Heart left ventricle (tissue), 16 donors: ENCODE measurements around the gene SLC16A5. TPM values are rescaled to one million over a fixed set of nuclear protein-coding genes. Genes with fewer than 3 reads are reported as not detected.

Source experiments
- ATAC-seq, 4 donors: fragments of 200-7000 bp; cut with Tn5 transposase; one replicate each; pipeline ENCODE4 v1.9.1; 2020 to 2022; ENCODE audit warnings: moderate library complexity in 4 of 4, mild to moderate bottlenecking in 3 of 4, moderate number of reproducible peaks in 1 of 4
- DNase-seq, 5 donors: peaks; one replicate each; pipeline ENCODE4 v3.0.0-alpha.2; 2020
- H3K27ac ChIP-seq, 12 donors: fragments of 200-600 bp; sonication (generic) in 4 of 12; one replicate each; pipeline versions ENCODE4 v1.5.0 to v1.8.0; 2016 to 2022; ENCODE audit warnings: mild to moderate bottlenecking in 2 of 12
- H3K27me3 ChIP-seq, 9 donors: fragments of 200-600 bp; sonication (generic) in 2 of 9; one replicate each; pipeline versions ENCODE4 v1.5.1 to v1.8.0; 2016 to 2022; ENCODE audit warnings: mild to moderate bottlenecking in 3 of 9
- H3K36me3 ChIP-seq, 9 donors: fragments of 200-600 bp; sonication (generic) in 2 of 9; one replicate each; pipeline versions ENCODE4 v1.5.0 to v1.8.0; 2018 to 2022; ENCODE audit warnings: mild to moderate bottlenecking in 2 of 9
- H3K4me1 ChIP-seq, 12 donors: fragments of 200-600 bp; sonication (generic) in 4 of 12; one replicate each; pipeline versions ENCODE4 v1.5.0 to v1.8.0; 2016 to 2022; ENCODE audit warnings: mild to moderate bottlenecking in 3 of 12
- H3K4me3 ChIP-seq, 12 donors: fragments of 200-600 bp; sonication (generic) in 4 of 12; one replicate each; pipeline versions ENCODE4 v1.5.0 to v1.8.0; 2017 to 2022; ENCODE audit warnings: mild to moderate bottlenecking in 9 of 12, moderate library complexity in 4 of 12
- H3K9me3 ChIP-seq, 12 donors: fragments of 200-600 bp; sonication (generic) in 4 of 12; one replicate each; pipeline versions ENCODE4 v1.5.0 to v1.8.0; 2016 to 2022; ENCODE audit warnings: mild to moderate bottlenecking in 1 of 12
- POLR2A ChIP-seq, 2 donors: fragments of 450-650 bp; IDR thresholded peaks; one replicate each; pipeline ENCODE4 v1.6.1; 2017; ENCODE audit warnings: antibody characterized with exemption in 2 of 2, mild to moderate bottlenecking in 2 of 2, moderate library complexity in 2 of 2
- WGBS, 4 donors: extraction: QIAGEN DNeasy Blood & Tissue Kit in 2 of 4; methylation state at CpG; one replicate each; pipeline versions ENCODE4 v1.1.5 to v1.1.7; 2013 to 2018; 5-methylcytosine and 5-hydroxymethylcytosine counted together
- intact Hi-C, 10 donors: fragments of 100-400 bp; cut with DNase I; formaldehyde crosslinking; loops; one replicate each; pipeline versions ENCODE4 v1.11.1 to v1.14.2; 2022
- polyA plus RNA-seq, 2 donors: library from polyadenylated mRNA; stranded (reverse); fragments of 200-250 nt; gene quantifications; one replicate each; pipeline ENCODE4 v1.2.3, GENCODE V29; 2013
- total RNA-seq, 9 donors: library from RNA; depleted of rRNA in 2 of 9; stranded (reverse); fragments of >200 nt in 2 of 9; fragmentation: NEBNext Ultra II Directional in 3 of 9; extraction: Animal tissue kit (Norgen Biotek cat#: 25700) in 3 of 9; gene quantifications; one replicate each; pipeline versions ENCODE4 v1.1.0 to v1.2.4, GENCODE V29; 2016 to 2023
- TF ChIP-seq, protein P1 (sequence below), 12 donors: fragments of 200-600 bp; sonication (generic) in 4 of 12; IDR thresholded peaks; one replicate each; pipeline versions ENCODE4 v1.5.0 to v1.8.0; 2018 to 2022; ENCODE audit warnings: antibody characterized with exemption in 12 of 12, mild to moderate bottlenecking in 5 of 12
- donor health status: ischemic (EF 13 %, LVEDD 7.1; RV severe dilation, severe dysfunction).
- donor health status: healthy with polysubstance abuse.
- donor health status: DM: no; HTN: yes; CAD: no.
- donor health status: DM: no; HTN: no; CAD: no.
- donor health status: ischemic (EF 25% LVEDD 6.9; RV normal size, moderate dysfunction).
- donor health status: ischemic (EF 25% LVEDD 5.7; RV mildly dilated, moderate dysfunction).
- donor health status: healthy.
- donor health status: DM: yes; HTN: yes; CAD: no.
- donor health status: ischemic (EF 35%, LVEDD 5.7; RV mildly dilated, moderate dysfunction).
- donor health status: nonischemic (EF 11% LVEDD 7.7; RV severe dilation, severe dysfunction).
- donor health status: DM: yes; HTN: yes; CAD: no.
- donor health status: PGD.
- donor health status: ischemic (EF 29% LVEDD 5.4; RV normal size, mild dysfunction).
- donor health status: nonischemic (EF 23%, LVEDD 6.1; RV moderate dilation, normal function).

SLC16A5 gene
- total and polyA plus RNA-seq, 11 donors: 4.3 to 23.3 (median 10.9) TPM

DNA sequence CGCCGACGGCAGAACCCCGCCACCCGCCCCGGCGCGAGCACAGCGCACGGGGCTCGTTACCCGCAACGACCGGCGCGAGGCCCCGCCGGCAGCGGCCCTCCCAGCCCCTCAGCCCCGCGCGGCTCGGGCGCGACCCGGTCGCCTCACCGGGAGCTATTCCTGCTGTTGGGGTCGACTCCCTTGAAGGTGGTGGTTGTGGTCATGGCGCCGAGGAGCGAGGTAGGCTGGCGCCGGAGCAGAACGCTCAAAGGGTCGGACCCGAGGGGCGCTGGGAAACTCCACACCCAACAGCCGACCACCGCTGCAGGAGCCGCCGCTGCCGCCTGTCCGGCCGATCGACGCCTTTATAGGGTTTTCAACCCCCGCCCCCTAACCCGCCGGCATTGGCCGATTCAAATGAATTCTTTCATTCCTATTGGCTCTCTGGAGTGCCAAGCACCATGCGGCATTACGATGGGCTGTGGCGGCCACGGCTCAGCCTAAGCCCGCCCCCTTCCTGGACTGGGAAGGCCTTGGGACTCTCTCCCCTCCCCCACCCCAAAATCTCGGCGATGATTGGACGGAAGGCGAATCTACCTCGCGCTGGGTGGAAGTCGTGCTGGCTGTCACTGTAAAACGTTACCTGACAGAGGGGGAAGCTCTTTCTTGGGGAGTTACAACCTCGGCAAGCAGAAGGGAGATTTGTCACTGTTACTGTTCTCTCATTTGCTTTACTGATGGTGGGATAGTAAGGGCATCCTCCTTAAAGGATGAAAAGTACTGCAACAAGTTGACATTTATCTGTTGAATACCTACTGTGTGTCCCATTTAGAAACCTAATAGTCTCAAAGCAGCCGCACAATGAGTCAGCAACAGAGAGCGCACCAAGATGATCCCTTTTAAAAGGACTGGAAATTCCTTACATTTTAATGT is 66.7 kb downstream of the SLC16A5 start, which contains the start of gene JPT1:
Gene JPT1, minus strand, starts transcription at position 318 of the 912 bp plus-strand sequence. Its CDS starts 115 bp downstream, at position 203.
- peaks cover 0 to 21% (median 8%) of the 10 kb centered on the region in 12 donors for H3K4me1 ChIP-seq
- DNase-seq (peak; percentile 98 to 99 (median 99)), ATAC-seq (peak; percentile 100)
- TF ChIP-seq, protein P1, sequence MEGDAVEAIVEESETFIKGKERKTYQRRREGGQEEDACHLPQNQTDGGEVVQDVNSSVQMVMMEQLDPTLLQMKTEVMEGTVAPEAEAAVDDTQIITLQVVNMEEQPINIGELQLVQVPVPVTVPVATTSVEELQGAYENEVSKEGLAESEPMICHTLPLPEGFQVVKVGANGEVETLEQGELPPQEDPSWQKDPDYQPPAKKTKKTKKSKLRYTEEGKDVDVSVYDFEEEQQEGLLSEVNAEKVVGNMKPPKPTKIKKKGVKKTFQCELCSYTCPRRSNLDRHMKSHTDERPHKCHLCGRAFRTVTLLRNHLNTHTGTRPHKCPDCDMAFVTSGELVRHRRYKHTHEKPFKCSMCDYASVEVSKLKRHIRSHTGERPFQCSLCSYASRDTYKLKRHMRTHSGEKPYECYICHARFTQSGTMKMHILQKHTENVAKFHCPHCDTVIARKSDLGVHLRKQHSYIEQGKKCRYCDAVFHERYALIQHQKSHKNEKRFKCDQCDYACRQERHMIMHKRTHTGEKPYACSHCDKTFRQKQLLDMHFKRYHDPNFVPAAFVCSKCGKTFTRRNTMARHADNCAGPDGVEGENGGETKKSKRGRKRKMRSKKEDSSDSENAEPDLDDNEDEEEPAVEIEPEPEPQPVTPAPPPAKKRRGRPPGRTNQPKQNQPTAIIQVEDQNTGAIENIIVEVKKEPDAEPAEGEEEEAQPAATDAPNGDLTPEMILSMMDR (IDR thresholded peaks at IDR 0.05): no peak
- TF ChIP-seq POLR2A (IDR thresholded peaks at IDR 0.05): peak; percentile 87 to 99
- H3K27ac ChIP-seq: peak within 1 kb of the TSS in 11 of 12 donors; percentile 45 to 87 (median 68)
- H3K9me3 ChIP-seq: no peaks in the 10 kb centered on the region
- peak within 1 kb of the TSS; percentile 58 to 96 (median 82) for H3K4me3 ChIP-seq
- intact Hi-C loops: loop anchor here in 1 of 10 donors (2.0 kb wide), 1 partner anchor 28 kb away; the partner anchor contains the start of gene SUMO2
- WGBS, 4 donors: 2% methylated on average over 52 to 67 of the region's 67 CpGs
- H3K36me3 ChIP-seq: peaks cover 0 to 6% (median 0%) of the 10 kb centered on the region in 9 donors
- no peaks in the 10 kb centered on the region for H3K27me3 ChIP-seq

DNA sequence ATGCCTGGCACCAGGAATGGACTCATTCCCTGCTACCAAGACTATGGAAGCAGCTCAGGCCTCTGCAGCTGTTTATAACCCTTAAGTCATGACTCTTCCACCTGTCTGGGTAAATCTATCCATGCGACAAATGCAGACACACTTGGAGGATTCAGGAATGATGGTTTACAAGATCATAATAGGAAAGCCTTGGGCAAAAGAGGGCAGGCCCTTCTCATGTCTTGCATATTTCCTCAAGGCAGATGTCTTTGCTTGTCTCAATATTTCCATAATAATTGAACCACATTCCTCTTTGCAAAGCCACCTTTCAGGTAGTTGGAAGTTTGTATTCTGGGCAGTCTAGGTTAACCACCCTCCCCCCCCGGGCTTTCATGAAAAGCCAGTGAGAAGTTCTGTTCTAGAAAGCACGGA is 67.4 kb downstream of the SLC16A5 start:
- TF ChIP-seq POLR2A (IDR thresholded peaks at IDR 0.05): no peak
- TF ChIP-seq, protein P1 (IDR thresholded peaks at IDR 0.05): no peak
- H3K4me3 ChIP-seq: no peak overlapping the region
- WGBS, 4 donors: 93 to 95% (median 94%) methylated on average over 3 of the region's 3 CpGs
- intact Hi-C loops: loop anchor here in 1 of 10 donors (2.0 kb wide), 1 partner anchor 28 kb away; the partner anchor contains the start of gene SUMO2
- DNase-seq (no peak), ATAC-seq (no peak)
- no peaks in the 10 kb centered on the region for H3K9me3 ChIP-seq
- H3K36me3 ChIP-seq: peaks cover 0 to 11% (median 0%) of the 10 kb centered on the region in 9 donors
- H3K4me1 ChIP-seq: peaks cover 0 to 21% (median 8%) of the 10 kb centered on the region in 12 donors
- peak overlapping the region in 1 of 12 donors; percentile 82 for H3K27ac ChIP-seq
- H3K27me3 ChIP-seq: no peaks in the 10 kb centered on the region

Other genes with a start within 250 kb of the SLC16A5 start
- 1 to 10 TPM in 2 of 9 donors, under 1 TPM in 7; 0.09 to 3.1 (median 0.45) TPM for gene GRIN2C, start 228.1 kb upstream of the SLC16A5 start, total RNA-seq
- under 1 TPM; 0.23 to 0.25 TPM for gene GRIN2C, start 228.1 kb upstream of the SLC16A5 start, polyA plus RNA-seq
- gene FDXR, start 215.0 kb upstream of the SLC16A5 start, total RNA-seq: 1 to 10 TPM; 2.5 to 8.7 (median 4.7) TPM
- 1 to 10 TPM; 3.7 to 5.5 TPM for gene FDXR, start 215.0 kb upstream of the SLC16A5 start, polyA plus RNA-seq
- gene FADS6, start 194.3 kb upstream of the SLC16A5 start, total RNA-seq: not detected
- not detected for gene FADS6, start 194.3 kb upstream of the SLC16A5 start, polyA plus RNA-seq
- gene USH1G, start 164.7 kb upstream of the SLC16A5 start, total RNA-seq: not detected
- not detected for gene USH1G, start 164.7 kb upstream of the SLC16A5 start, polyA plus RNA-seq
- not detected for gene OTOP2, start 163.7 kb upstream of the SLC16A5 start, total RNA-seq
- not detected for gene OTOP2, start 163.7 kb upstream of the SLC16A5 start, polyA plus RNA-seq
- gene OTOP3, start 152.1 kb upstream of the SLC16A5 start, total RNA-seq: not detected
- gene OTOP3, start 152.1 kb upstream of the SLC16A5 start, polyA plus RNA-seq: not detected
- gene HID1, start 115.2 kb upstream of the SLC16A5 start, total RNA-seq: 10 to 100 TPM in 4 of 9 donors, 1 to 10 TPM in 5; 5.7 to 15.7 (median 9.8) TPM
- 10 to 100 TPM in 1 of 2 donors, 1 to 10 TPM in 1; 6.7 to 10.7 TPM for gene HID1, start 115.2 kb upstream of the SLC16A5 start, polyA plus RNA-seq
- 10 to 100 TPM; 13.0 to 56.4 (median 18.1) TPM for gene CDR2L, start 100.3 kb upstream of the SLC16A5 start, total RNA-seq
- 10 to 100 TPM; 13.6 to 19.1 TPM for gene CDR2L, start 100.3 kb upstream of the SLC16A5 start, polyA plus RNA-seq
- gene MRPL58, start 75.3 kb upstream of the SLC16A5 start, total RNA-seq: 10 to 100 TPM; 41.0 to 89.4 (median 55.8) TPM
- 10 to 100 TPM; 82.0 to 93.8 TPM for gene MRPL58, start 75.3 kb upstream of the SLC16A5 start, polyA plus RNA-seq
- gene ATP5PD, start 41.0 kb upstream of the SLC16A5 start, total RNA-seq: 1,000 to 10,000 TPM in 1 of 9 donors, 100 to 1,000 TPM in 8; 597 to 1,208 (median 875) TPM
- gene ATP5PD, start 41.0 kb upstream of the SLC16A5 start, polyA plus RNA-seq: 1,000 to 10,000 TPM in 1 of 2 donors, 100 to 1,000 TPM in 1; 725 to 2,623 TPM
- gene KCTD2, start 40.7 kb upstream of the SLC16A5 start, total RNA-seq: 10 to 100 TPM; 19.8 to 37.7 (median 31.5) TPM
- gene KCTD2, start 40.7 kb upstream of the SLC16A5 start, polyA plus RNA-seq: 10 to 100 TPM; 15.7 to 38.7 TPM
- 1 to 10 TPM; 3.9 to 7.9 (median 5.2) TPM for gene ARMC7, start 22.0 kb downstream of the SLC16A5 start, total RNA-seq
- 1 to 10 TPM; 4.9 to 7.1 TPM for gene ARMC7, start 22.0 kb downstream of the SLC16A5 start, polyA plus RNA-seq
- 10 to 100 TPM; 15.9 to 56.0 (median 22.8) TPM for gene NT5C, start 43.8 kb downstream of the SLC16A5 start, total RNA-seq
- 10 to 100 TPM; 29.0 to 45.7 TPM for gene NT5C, start 43.8 kb downstream of the SLC16A5 start, polyA plus RNA-seq
- gene JPT1, start 66.6 kb downstream of the SLC16A5 start, total RNA-seq: 10 to 100 TPM; 10.4 to 60.8 (median 16.0) TPM
- 10 to 100 TPM; 41.8 to 68.0 TPM for gene JPT1, start 66.6 kb downstream of the SLC16A5 start, polyA plus RNA-seq
- gene SUMO2, start 95.0 kb downstream of the SLC16A5 start, total RNA-seq: 100 to 1,000 TPM in 7 of 9 donors, 10 to 100 TPM in 2; 50.1 to 277 (median 207) TPM
- gene SUMO2, start 95.0 kb downstream of the SLC16A5 start, polyA plus RNA-seq: 10 to 100 TPM; 47.1 to 78.7 TPM
- gene NUP85, start 117.7 kb downstream of the SLC16A5 start, total RNA-seq: 10 to 100 TPM in 8 of 9 donors, 1 to 10 TPM in 1; 9.4 to 40.9 (median 21.5) TPM
- 10 to 100 TPM; 14.3 to 27.6 TPM for gene NUP85, start 117.7 kb downstream of the SLC16A5 start, polyA plus RNA-seq
- gene GGA3, start 173.7 kb downstream of the SLC16A5 start, total RNA-seq: 10 to 100 TPM; 15.8 to 31.0 (median 23.3) TPM
- gene GGA3, start 173.7 kb downstream of the SLC16A5 start, polyA plus RNA-seq: 10 to 100 TPM; 13.0 to 22.4 TPM
- gene MRPS7, start 173.9 kb downstream of the SLC16A5 start, total RNA-seq: 100 to 1,000 TPM in 8 of 9 donors, 10 to 100 TPM in 1; 76.7 to 143 (median 116) TPM
- 100 to 1,000 TPM; 109 to 110 TPM for gene MRPS7, start 173.9 kb downstream of the SLC16A5 start, polyA plus RNA-seq
- 10 to 100 TPM; 13.1 to 34.7 (median 18.6) TPM for gene MIF4GD, start 183.3 kb downstream of the SLC16A5 start, total RNA-seq
- gene MIF4GD, start 183.3 kb downstream of the SLC16A5 start, polyA plus RNA-seq: 10 to 100 TPM in 1 of 2 donors, 1 to 10 TPM in 1; 8.6 to 27.8 TPM
- gene SLC25A19, start 201.5 kb downstream of the SLC16A5 start, total RNA-seq: 10 to 100 TPM in 6 of 9 donors, 1 to 10 TPM in 3; 7.0 to 27.9 (median 11.7) TPM
- 10 to 100 TPM; 15.9 to 23.3 TPM for gene SLC25A19, start 201.5 kb downstream of the SLC16A5 start, polyA plus RNA-seq